ENCODE data around the gene TRAPPC5.

DNA sequence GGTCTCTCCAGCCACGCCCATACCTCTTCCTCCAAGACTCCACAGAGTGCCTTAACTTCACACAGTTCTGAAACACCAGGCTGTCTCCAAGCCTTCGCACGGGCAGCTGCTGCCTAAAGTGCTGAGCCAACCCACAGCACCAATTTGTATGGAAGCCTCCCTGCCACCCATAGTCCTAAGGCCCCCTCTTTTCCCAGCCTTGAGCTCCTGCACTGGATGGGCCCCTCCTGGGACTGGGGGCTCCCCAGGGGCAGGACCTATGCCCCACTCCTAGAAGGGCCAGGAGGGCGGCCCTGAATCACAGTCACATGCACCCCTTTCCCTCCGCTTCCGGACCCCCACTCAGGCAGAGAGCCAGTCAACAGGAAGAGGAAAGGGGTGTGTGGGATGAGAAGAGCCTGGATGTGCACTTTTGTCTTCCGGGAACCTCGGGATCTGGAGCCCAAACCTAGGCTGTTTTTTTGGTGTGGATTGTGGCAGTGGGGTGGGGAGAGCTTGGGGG, 26.4 kb downstream of the TRAPPC5 start:
- TF ChIP-seq, protein P1, sequence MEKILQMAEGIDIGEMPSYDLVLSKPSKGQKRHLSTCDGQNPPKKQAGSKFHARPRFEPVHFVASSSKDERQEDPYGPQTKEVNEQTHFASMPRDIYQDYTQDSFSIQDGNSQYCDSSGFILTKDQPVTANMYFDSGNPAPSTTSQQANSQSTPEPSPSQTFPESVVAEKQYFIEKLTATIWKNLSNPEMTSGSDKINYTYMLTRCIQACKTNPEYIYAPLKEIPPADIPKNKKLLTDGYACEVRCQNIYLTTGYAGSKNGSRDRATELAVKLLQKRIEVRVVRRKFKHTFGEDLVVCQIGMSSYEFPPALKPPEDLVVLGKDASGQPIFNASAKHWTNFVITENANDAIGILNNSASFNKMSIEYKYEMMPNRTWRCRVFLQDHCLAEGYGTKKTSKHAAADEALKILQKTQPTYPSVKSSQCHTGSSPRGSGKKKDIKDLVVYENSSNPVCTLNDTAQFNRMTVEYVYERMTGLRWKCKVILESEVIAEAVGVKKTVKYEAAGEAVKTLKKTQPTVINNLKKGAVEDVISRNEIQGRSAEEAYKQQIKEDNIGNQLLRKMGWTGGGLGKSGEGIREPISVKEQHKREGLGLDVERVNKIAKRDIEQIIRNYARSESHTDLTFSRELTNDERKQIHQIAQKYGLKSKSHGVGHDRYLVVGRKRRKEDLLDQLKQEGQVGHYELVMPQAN (conservative IDR thresholded peaks at IDR 0.05): no peak
- TF ChIP-seq TAF1 (IDR thresholded peaks at IDR 0.05; ENCODE audit: borderline replicate concordance, low read depth, low read length) (no peak), BHLHE40 (IDR thresholded peaks at IDR 0.05; ENCODE audit: borderline replicate concordance in 1 of 2, low read depth in 2 of 2, low read length in 1 of 2) (no peak), CTCF (IDR thresholded peaks at IDR 0.05 in 2 of 3, conservative IDR thresholded peaks at IDR 0.05 in 1 of 3; ENCODE audit: control insufficient read depth in 2 of 3, extremely low read depth in 1 of 3, insufficient read depth in 1 of 3, low read depth in 3 of 3, low read length in 3 of 3) (no peak), POLR2AphosphoS5 (IDR thresholded peaks at IDR 0.05; ENCODE audit: low read length) (no peak), POLR2A (IDR thresholded peaks at IDR 0.05; ENCODE audit: low read depth, low read length) (no peak), MEF2A (IDR thresholded peaks at IDR 0.05; ENCODE audit: insufficient read depth, low read depth, low read length) (no peak), FOS (IDR thresholded peaks at IDR 0.05; ENCODE audit: borderline replicate concordance, extremely low read depth, insufficient read length) (no peak), CBX3 (IDR thresholded peaks at IDR 0.05; ENCODE audit: borderline replicate concordance, low read depth) (no peak), CEBPZ (IDR thresholded peaks at IDR 0.05; ENCODE audit: low read depth, low read length) (no peak), EZH2 (IDR thresholded peaks at IDR 0.05; ENCODE audit: borderline replicate concordance, control insufficient read depth, low read depth, low read length) (no peak), RCOR1 (conservative IDR thresholded peaks at IDR 0.05; ENCODE audit: low read depth, low read length) (no peak)

Measured in GM12878 (cell line).